GM12874 (cell line): Measurements from ENCODE around the gene RPL32.

Experiments used
- CTCF ChIP-seq: IDR thresholded peaks from 2 replicates; pipeline ENCODE4 v1.5.1; 2011; ENCODE audit warnings: low read depth, mild to moderate bottlenecking, control low read depth, low read length, moderate library complexity; ENCODE audit not compliant: insufficient read depth

Gene RPL32

GRCh38 chr3:12875857-12876836 is 34.8 kb upstream of the RPL32 start:
- peak; percentile 39; the same call in 1 of the 2 replicates for TF ChIP-seq CTCF

GRCh38 chr3:12871404-12871983 is 30.1 kb upstream of the RPL32 start:
- TF ChIP-seq CTCF = no peak

- no peak for TF ChIP-seq CTCF
These were observed 29.6 kb upstream of the RPL32 start for GRCh38 chr3:12870942-12871341.

GRCh38 chr3:12869035-12869621 is 27.8 kb upstream of the RPL32 start:
- no peak for TF ChIP-seq CTCF

GRCh38 chr3:12868039-12869034 is 27.0 kb upstream of the RPL32 start:
- peak; percentile 93 for TF ChIP-seq CTCF

- no peak for TF ChIP-seq CTCF
These were observed 25.5 kb upstream of the RPL32 start for GRCh38 chr3:12866836-12867235.
